Body of pancreas (tissue), 4 donors: ENCODE data around the gene NXT1.

Source experiments
- POLR2A ChIP-seq, 3 donors: fragments of 450-650 bp; IDR thresholded peaks; one replicate each; pipeline ENCODE4 v1.6.1; 2016; ENCODE audit warnings: antibody characterized with exemption in 3 of 3, mild to moderate bottlenecking in 2 of 3
- TF ChIP-seq, protein P1 (sequence below), 7 experiments: fragments of 450-650 bp in 4 of 7; fragments of 200-600 bp in 3 of 7; sonication (generic) in 3 of 7; IDR thresholded peaks; one replicate each; pipeline ENCODE4 v1.5.1; 2016 to 2019; ENCODE audit warnings: antibody characterized with exemption in 7 of 7

DNA sequence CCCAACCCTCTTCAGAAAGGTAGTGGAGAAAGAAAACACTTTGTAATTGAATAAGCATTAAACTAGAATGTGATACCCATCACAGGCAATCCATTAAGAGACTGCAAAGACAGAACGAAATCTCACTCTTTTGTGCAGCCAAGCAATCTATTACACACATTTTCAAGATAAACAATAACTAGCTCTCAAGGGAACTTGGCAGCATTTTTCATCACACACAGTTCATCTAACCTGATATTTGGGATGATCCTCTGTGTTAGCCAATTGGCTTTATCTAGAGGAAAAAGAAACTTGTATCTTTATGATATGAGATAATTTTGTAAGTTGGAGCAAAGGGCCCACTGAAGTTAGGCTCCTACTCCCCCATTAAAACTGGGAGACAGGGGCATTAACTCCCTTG, 9.9 kb downstream of the NXT1 start:
- TF ChIP-seq POLR2A (IDR thresholded peaks at IDR 0.05) = no peak
- TF ChIP-seq, protein P1, sequence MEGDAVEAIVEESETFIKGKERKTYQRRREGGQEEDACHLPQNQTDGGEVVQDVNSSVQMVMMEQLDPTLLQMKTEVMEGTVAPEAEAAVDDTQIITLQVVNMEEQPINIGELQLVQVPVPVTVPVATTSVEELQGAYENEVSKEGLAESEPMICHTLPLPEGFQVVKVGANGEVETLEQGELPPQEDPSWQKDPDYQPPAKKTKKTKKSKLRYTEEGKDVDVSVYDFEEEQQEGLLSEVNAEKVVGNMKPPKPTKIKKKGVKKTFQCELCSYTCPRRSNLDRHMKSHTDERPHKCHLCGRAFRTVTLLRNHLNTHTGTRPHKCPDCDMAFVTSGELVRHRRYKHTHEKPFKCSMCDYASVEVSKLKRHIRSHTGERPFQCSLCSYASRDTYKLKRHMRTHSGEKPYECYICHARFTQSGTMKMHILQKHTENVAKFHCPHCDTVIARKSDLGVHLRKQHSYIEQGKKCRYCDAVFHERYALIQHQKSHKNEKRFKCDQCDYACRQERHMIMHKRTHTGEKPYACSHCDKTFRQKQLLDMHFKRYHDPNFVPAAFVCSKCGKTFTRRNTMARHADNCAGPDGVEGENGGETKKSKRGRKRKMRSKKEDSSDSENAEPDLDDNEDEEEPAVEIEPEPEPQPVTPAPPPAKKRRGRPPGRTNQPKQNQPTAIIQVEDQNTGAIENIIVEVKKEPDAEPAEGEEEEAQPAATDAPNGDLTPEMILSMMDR (IDR thresholded peaks at IDR 0.05) = no peak
